Fibroblast of the aortic adventitia (primary cell): ENCODE data around the gene ATP6V0E2. TPM values are rescaled to one million over a fixed set of nuclear protein-coding genes. Genes with fewer than 3 reads are reported as not detected.

Source experiments
- DNase-seq: peaks from one replicate; pipeline ENCODE4 v3.0.0-alpha.2; 2010; ENCODE audit warnings: low read depth
- H3K4me3 ChIP-seq: 2 replicates; pipeline ENCODE4 v1.5.1; 2011; ENCODE audit warnings: low read depth, mild to moderate bottlenecking, control low read depth, low read length, moderate library complexity
- CTCF ChIP-seq: IDR thresholded peaks from 2 replicates; pipeline ENCODE4 v1.5.1; 2011; ENCODE audit warnings: mild to moderate bottlenecking, low read length, control low read depth, inconsistent platforms; ENCODE audit not compliant: insufficient read depth
- total RNA-seq: library from RNA; depleted of rRNA; stranded (reverse); fragments of >200 nt; gene quantifications from 2 replicates; pipeline ENCODE4 v1.2.3, GENCODE V29; 2012; ENCODE audit warnings: low replicate concordance

The ATP6V0E2 gene
- total RNA-seq, 1 donor: 22.5 TPM

DNA sequence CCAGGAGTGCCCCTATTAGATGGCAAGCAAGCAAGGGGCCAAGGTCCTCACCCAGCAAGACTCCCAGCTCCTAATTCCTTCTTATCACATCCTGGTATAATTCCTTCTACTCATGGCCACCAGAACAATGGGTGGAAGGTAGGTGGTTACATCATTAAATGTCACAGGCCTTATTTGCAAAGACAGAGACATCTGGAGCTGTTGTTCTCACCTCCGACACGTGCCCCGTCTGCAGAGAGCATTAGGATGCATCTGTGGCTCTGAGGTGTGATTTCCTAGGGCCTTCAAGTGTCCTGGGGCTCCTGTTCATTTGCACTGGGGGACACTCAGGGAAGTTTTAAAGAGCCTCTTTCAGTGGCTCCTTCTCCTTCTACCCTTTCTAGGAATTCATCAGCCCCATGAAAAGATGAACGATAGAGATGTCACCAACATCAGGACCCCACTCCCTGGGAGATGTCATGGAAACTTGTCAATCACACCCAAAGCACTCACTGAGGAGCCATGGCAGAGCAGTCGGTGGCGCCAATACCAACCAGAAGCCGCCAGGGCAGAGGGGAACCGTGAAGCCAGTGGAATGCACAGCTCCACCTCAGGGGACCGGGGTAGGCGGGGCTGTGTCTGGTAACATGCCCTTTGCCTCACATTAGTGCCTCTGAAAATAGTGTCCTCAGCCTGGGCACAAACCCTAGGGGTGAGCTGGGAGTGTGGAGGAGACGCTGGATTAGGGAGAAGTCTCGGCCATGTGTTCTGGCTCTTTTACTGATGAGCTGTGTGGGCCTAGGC is 2.9 kb upstream of the ATP6V0E2 start:
- H3K4me3 ChIP-seq: no peak overlapping the region
- TF ChIP-seq CTCF: no peak
- DNase-seq: no peak

- DNase-seq: no peak
- no peak for TF ChIP-seq CTCF
- H3K4me3 ChIP-seq: no peak overlapping the region
These were observed 2.2 kb upstream of the ATP6V0E2 start for GRCh38 chr7:149871576-149871975.

- TF ChIP-seq CTCF: peak; percentile 31
- peak; percentile 71 for DNase-seq
- peak overlapping the region; percentile 83 for H3K4me3 ChIP-seq
These were observed 1.2 kb upstream of the ATP6V0E2 start for GRCh38 chr7:149872419-149873073.

- peak overlapping the region; percentile 83 for H3K4me3 ChIP-seq
- TF ChIP-seq CTCF: no peak
- no peak for DNase-seq
These were observed 338 bp downstream of the ATP6V0E2 start for GRCh38 chr7:149873970-149874643.

DNA sequence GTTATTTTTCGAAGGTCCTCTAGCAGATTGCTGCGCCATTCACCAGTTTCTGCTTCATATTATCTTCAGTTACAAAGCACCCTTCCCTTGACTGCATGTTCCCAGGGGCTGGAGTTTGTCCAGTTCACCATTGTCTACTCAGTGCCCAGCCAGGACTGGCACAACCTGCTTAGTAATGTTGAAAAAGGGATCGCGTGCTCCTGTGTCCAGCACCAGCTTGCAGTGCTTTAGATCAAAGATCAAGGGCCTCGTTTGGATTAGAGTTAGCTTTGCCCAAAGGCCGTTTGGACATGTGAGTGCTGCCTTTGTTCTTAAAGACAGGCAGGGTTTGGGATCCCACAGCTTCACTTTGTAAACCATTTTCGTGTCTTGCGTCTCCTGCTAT is 867 bp downstream of the ATP6V0E2 start:
- DNase-seq: no peak
- H3K4me3 ChIP-seq: peak overlapping the region; percentile 83
- no peak for TF ChIP-seq CTCF

- DNase-seq: no peak
- TF ChIP-seq CTCF: no peak
These were observed 1.6 kb downstream of the ATP6V0E2 start for GRCh38 chr7:149875396-149875795.

More at GRCh38 chr7:149875396-149875795, 1.6 kb downstream of the ATP6V0E2 start:
- H3K4me3 ChIP-seq: no peak overlapping the region
